ENCODE data around the gene ATP6V0A1. TPM values are rescaled to one million over a fixed set of nuclear protein-coding genes. Genes with fewer than 3 reads are reported as not detected.

Gene ATP6V0A1
- total RNA-seq, 2 donors from 2014 or later, result 45.2 to 53.1 TPM

GRCh38 chr17:42411361-42411760 lies 47.3 kb upstream of the ATP6V0A1 start:
- Mint-ChIP-seq H3K9me3 (no peaks in the 10 kb centered on the region), H3K4me1 (peaks cover 3% of the 10 kb centered on the region), H3K27ac (no peak overlapping the region), H3K36me3 (ENCODE audit: low read depth) (no peaks in the 10 kb centered on the region), H3K27me3 (ENCODE audit: insufficient read depth) (peaks cover 2% of the 10 kb centered on the region), H3K4me3 (no peak overlapping the region)
- H3K9ac ChIP-seq (ENCODE audit: extremely low read depth, low read length, poor library complexity, severe bottlenecking), result no peak overlapping the region
- no peaks in the 10 kb centered on the region for H3K4me1 ChIP-seq (ENCODE audit: control insufficient read depth, insufficient read depth, low read length)
- TF ChIP-seq, protein P1, sequence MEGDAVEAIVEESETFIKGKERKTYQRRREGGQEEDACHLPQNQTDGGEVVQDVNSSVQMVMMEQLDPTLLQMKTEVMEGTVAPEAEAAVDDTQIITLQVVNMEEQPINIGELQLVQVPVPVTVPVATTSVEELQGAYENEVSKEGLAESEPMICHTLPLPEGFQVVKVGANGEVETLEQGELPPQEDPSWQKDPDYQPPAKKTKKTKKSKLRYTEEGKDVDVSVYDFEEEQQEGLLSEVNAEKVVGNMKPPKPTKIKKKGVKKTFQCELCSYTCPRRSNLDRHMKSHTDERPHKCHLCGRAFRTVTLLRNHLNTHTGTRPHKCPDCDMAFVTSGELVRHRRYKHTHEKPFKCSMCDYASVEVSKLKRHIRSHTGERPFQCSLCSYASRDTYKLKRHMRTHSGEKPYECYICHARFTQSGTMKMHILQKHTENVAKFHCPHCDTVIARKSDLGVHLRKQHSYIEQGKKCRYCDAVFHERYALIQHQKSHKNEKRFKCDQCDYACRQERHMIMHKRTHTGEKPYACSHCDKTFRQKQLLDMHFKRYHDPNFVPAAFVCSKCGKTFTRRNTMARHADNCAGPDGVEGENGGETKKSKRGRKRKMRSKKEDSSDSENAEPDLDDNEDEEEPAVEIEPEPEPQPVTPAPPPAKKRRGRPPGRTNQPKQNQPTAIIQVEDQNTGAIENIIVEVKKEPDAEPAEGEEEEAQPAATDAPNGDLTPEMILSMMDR (conservative IDR thresholded peaks at IDR 0.05), result no peak
- H3K27ac ChIP-seq (ENCODE audit: low read depth, low read length), result no peak overlapping the region
- H3K27me3 ChIP-seq (ENCODE audit: control insufficient read depth, insufficient read depth, low read length, poor library complexity, severe bottlenecking), result no peaks in the 10 kb centered on the region
- no peak overlapping the region for H3K4me3 ChIP-seq (ENCODE audit: low read length)
- no peaks in the 10 kb centered on the region for H3K9me3 ChIP-seq (ENCODE audit: control insufficient read depth, low read length)
- no peaks in the 10 kb centered on the region for H3K36me3 ChIP-seq (ENCODE audit: control insufficient read depth, insufficient read depth, low read length)
- 91 to 96% methylated on average over 3 to 4 of the region's 4 CpGs for WGBS, 2 experiments (ENCODE audit: insufficient coverage in 1 of 2, insufficient read length in 1 of 2)
- no peak for DNase-seq

DNA sequence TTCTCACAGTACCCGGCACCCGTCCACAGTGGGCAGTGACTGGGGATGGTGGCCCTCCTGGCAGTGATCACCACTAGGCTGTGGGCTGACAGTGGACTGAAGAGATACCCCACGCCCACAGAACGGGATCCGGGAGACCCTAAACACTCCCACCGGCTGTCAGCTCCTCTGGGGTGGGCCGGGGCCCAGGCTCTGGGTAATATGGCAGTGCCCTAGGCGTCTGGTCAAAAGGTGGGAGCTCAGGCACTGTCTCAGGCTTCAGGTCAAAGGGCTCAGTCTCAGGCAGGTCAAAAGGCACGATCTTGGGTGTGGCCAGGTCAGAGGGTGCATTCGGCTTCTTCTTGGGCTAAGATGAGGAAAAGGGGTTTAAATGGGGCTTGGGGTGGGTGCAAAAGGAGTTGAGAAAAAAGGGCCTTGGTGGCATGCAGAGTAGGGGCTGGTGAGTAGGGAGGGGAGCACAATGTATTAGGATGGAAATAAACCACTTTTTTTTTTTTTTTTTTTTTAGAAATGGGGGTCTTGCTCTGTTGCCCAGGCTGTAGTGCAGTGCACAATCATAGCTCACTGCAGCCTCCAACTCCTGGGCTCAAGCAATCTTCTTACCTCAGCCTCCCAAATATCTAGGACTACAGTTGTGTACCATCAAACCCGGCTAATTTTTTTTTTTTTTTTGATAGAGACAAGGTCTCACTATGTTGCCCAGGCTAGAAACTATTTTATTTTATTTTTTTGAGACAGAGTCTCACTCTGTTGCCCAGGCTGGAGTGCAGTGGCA lies 46.6 kb upstream of the ATP6V0A1 start:
- Histone ChIP-seq H3K27ac (ENCODE audit: low read depth, low read length) (no peak overlapping the region), H3K27me3 (ENCODE audit: control insufficient read depth, insufficient read depth, low read length, poor library complexity, severe bottlenecking) (no peaks in the 10 kb centered on the region), H3K4me1 (ENCODE audit: control insufficient read depth, insufficient read depth, low read length) (no peaks in the 10 kb centered on the region), H3K4me3 (ENCODE audit: low read length) (no peak overlapping the region), H3K9me3 (ENCODE audit: control insufficient read depth, low read length) (no peaks in the 10 kb centered on the region), H3K36me3 (ENCODE audit: control insufficient read depth, insufficient read depth, low read length) (no peaks in the 10 kb centered on the region), H3K9ac (ENCODE audit: extremely low read depth, low read length, poor library complexity, severe bottlenecking) (no peak overlapping the region)
- H3K4me3 Mint-ChIP-seq, result no peak overlapping the region
- no peaks in the 10 kb centered on the region for H3K36me3 Mint-ChIP-seq (ENCODE audit: low read depth)
- no peaks in the 10 kb centered on the region for H3K9me3 Mint-ChIP-seq
- no peak overlapping the region for H3K27ac Mint-ChIP-seq
- H3K4me1 Mint-ChIP-seq, result peaks cover 3% of the 10 kb centered on the region
- TF ChIP-seq, protein P1 (conservative IDR thresholded peaks at IDR 0.05), result no peak
- H3K27me3 Mint-ChIP-seq (ENCODE audit: insufficient read depth), result peaks cover 2% of the 10 kb centered on the region
- WGBS, 2 experiments (ENCODE audit: insufficient coverage in 1 of 2, insufficient read length in 1 of 2), result 67 to 90% methylated on average over 2 to 10 of the region's 11 CpGs
- DNase-seq, result peak; percentile 42

DNA sequence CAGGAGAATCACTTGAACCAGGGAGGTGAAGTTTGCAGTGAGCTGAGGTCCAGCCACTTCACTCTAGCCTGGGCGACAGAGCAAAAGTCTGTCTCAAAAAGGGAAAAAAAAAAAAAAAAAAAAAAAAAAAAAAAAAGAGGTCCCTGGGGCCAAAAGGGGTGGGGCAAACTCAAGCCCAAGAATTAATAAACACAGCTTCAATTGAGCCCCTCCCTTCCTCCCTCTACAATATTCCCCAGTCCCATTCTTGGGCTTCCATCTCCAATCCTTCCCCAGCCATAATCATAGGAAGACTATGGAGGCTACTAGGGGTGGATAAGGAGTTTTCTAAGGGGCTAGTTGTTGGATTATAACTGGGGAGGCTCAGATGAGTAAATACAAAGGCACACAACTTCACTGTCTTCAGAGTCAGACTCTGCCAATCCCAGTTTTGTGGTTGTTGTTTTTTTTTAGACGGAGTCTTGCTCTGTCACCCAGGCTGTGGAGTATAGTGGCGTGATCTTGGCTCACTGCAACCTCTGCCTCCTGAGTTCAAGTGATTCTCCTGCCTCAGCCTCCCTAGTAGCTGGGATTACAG lies 45.1 kb upstream of the ATP6V0A1 start:
- Histone ChIP-seq H3K4me3 (ENCODE audit: low read length) (no peak overlapping the region), H3K27ac (ENCODE audit: low read depth, low read length) (no peak overlapping the region), H3K36me3 (ENCODE audit: control insufficient read depth, insufficient read depth, low read length) (no peaks in the 10 kb centered on the region), H3K9me3 (ENCODE audit: control insufficient read depth, low read length) (no peaks in the 10 kb centered on the region), H3K27me3 (ENCODE audit: control insufficient read depth, insufficient read depth, low read length, poor library complexity, severe bottlenecking) (no peaks in the 10 kb centered on the region), H3K4me1 (ENCODE audit: control insufficient read depth, insufficient read depth, low read length) (no peaks in the 10 kb centered on the region), H3K9ac (ENCODE audit: extremely low read depth, low read length, poor library complexity, severe bottlenecking) (no peak overlapping the region)
- Mint-ChIP-seq H3K27ac (no peak overlapping the region), H3K27me3 (ENCODE audit: insufficient read depth) (peaks cover 2% of the 10 kb centered on the region), H3K4me3 (no peak overlapping the region), H3K9me3 (no peaks in the 10 kb centered on the region), H3K36me3 (ENCODE audit: low read depth) (no peaks in the 10 kb centered on the region), H3K4me1 (no peaks in the 10 kb centered on the region)
- TF ChIP-seq, protein P1 (conservative IDR thresholded peaks at IDR 0.05), result no peak
- no peak for DNase-seq
- 73 to 100% methylated on average over 2 of the region's 3 CpGs for WGBS, 2 experiments (ENCODE audit: insufficient coverage in 1 of 2, insufficient read length in 1 of 2)
